Esophagus muscularis mucosa (tissue), 3 donors: ENCODE measurements around the gene FAM107B.

Experiments
- POLR2AphosphoS5 ChIP-seq, 2 donors: sonication (generic); formaldehyde crosslinking; IDR thresholded peaks; one replicate each; pipeline ENCODE4 v1.6.1; 2017; ENCODE audit warnings: antibody characterized with exemption in 2 of 2
- TF ChIP-seq, protein P1 (sequence below), 3 experiments: fragments of 200-600 bp in 2 of 3; fragments of 450-650 bp in 1 of 3; sonication (generic) in 2 of 3; IDR thresholded peaks; one replicate each; pipeline ENCODE4 v1.5.1; 2017 to 2019; ENCODE audit warnings: antibody characterized with exemption in 3 of 3, mild to moderate bottlenecking in 2 of 3, moderate library complexity in 1 of 3

DNA sequence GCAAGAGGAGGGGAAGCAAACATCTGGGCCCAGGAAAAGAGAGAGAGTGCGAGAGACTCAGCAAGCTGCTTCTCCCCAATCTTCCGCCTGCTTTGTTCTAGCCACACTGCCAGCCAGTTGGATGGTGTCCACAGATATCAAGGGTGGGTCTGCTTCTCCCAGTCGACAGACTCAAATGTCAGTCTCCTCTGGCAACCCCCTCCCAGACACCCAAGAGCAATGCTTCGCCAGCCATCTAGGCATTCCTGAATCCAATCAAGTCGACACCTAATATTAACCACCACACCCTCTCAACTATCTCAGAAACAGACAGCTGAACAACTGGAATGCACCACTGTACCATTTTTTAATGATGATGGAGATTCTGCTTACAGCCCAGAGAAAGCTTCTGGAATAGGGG is 57.1 kb downstream of the FAM107B start:
- TF ChIP-seq POLR2AphosphoS5 (IDR thresholded peaks at IDR 0.05) = no peak
- TF ChIP-seq, protein P1, sequence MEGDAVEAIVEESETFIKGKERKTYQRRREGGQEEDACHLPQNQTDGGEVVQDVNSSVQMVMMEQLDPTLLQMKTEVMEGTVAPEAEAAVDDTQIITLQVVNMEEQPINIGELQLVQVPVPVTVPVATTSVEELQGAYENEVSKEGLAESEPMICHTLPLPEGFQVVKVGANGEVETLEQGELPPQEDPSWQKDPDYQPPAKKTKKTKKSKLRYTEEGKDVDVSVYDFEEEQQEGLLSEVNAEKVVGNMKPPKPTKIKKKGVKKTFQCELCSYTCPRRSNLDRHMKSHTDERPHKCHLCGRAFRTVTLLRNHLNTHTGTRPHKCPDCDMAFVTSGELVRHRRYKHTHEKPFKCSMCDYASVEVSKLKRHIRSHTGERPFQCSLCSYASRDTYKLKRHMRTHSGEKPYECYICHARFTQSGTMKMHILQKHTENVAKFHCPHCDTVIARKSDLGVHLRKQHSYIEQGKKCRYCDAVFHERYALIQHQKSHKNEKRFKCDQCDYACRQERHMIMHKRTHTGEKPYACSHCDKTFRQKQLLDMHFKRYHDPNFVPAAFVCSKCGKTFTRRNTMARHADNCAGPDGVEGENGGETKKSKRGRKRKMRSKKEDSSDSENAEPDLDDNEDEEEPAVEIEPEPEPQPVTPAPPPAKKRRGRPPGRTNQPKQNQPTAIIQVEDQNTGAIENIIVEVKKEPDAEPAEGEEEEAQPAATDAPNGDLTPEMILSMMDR (IDR thresholded peaks at IDR 0.05) = no peak
